Measurements from ENCODE around the gene LMNB1.
"Not testable (repeated sequence)": the region's sequence is repeated elsewhere in the genome, so short reads cannot be mapped to it uniquely, and the experiment has no call there.

The LMNB1 gene

DNA sequence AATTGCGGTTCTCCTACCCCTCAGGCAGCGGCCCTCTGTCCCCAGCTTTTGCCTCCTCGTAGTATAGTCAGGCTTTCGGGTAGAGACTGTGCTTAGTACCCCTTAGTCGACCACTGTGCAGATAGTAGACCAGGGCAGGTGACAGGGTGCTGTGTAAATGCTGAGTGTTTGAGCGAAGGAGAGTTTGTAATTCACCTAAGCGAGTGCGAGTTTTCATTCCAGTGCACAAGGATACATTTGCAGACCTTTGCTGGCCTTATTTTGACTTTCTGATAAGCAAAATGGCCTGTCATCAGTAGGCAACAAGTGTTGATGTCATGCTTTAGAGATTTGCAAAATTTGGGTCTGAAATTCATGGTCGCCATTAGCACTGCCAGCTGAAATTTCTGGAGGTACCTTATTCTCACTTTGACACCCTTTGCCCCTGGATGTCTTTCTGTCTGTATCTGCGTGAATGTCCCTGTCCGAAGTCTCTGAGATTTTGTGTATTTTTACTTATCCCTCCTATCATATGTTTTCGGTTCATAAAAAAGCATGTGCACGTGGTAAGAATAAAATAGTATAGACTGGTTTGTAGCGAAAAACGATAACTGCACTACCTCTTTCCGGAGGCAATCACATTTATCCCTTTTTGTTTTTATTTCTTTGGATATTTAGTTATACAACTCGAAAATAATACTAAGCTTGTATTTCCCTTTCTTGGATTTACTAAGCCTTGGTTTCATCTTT, 1.9 kb downstream of the LMNB1 start:
- DNase-seq: no peak

- peak; percentile 82 for DNase-seq
Observed at GRCh38 chr5:126780165-126780827, 3.4 kb downstream of the LMNB1 start.

DNA sequence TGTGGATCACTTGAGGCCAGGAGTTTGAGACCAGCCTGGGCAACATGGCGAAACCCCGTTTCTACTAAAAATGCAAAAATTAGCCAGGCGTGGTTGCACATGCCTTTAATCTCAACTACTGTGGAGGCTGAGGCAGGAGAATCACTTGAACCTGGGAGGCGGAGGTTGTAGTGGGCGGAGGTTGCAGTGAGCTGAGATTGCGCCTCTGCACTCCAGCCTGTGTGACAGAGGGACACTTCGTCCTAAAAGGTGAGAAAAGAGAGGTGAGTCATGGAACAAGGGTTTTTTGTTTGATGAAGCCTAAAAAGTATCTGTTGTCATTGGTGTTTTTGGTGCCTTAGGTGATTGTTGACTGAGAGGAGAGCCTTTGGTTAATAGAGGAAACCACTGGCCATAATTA, 11.5 kb downstream of the LMNB1 start:
- DNase-seq: not testable (repeated sequence)

DNA sequence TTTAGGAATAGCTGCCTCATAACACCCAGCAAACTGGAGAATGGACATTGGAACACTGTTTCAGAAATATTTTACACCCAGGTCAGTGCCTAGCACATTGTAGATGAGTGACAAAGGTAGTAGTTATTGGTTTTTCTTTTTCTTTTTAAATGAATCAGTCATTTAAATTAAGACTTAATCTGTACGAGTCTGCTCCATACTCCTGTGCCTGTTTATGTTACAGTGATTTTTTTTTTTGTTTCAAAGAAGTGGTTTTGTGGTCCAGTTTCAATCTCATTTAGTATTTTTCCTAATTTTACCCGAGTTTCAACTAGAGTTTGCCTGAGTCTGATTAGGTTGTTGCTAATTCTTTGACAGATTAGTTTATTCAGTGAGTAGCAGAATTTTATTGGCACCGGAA, 16.2 kb downstream of the LMNB1 start:
- DNase-seq: no peak

DNA sequence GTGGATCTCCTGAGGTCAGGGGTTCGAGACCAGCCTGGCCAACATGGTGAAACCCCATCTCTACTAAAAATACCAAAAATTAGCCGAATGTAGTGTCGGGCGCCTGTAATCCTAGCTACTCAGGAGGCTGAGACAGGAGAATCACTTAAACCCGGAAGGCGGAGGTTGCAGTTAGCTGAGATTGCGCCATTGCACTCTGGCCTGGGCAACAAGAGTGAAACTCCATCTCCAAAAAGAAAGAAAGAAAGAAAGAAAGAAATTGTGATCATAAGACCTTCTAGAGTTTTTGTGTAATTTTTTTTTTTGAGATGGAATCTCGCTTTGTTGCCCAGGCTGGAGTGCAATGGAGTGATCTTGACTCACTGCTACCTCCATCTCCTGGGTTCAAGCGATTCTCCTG, 16.7 kb downstream of the LMNB1 start:
- DNase-seq: not testable (repeated sequence)

GRCh38 chr5:126794157-126794828, 17.4 kb downstream of the LMNB1 start:
- DNase-seq: no peak

- no peak for DNase-seq
Observed at GRCh38 chr5:126799780-126800179, 22.8 kb downstream of the LMNB1 start.

GRCh38 chr5:126801174-126801991, 24.4 kb downstream of the LMNB1 start:
- no peak for DNase-seq

- DNase-seq: peak; percentile 51
Observed at GRCh38 chr5:126801992-126802294, 25.0 kb downstream of the LMNB1 start.

- no peak for DNase-seq
Observed at GRCh38 chr5:126805063-126805462, 28.1 kb downstream of the LMNB1 start.

DNA sequence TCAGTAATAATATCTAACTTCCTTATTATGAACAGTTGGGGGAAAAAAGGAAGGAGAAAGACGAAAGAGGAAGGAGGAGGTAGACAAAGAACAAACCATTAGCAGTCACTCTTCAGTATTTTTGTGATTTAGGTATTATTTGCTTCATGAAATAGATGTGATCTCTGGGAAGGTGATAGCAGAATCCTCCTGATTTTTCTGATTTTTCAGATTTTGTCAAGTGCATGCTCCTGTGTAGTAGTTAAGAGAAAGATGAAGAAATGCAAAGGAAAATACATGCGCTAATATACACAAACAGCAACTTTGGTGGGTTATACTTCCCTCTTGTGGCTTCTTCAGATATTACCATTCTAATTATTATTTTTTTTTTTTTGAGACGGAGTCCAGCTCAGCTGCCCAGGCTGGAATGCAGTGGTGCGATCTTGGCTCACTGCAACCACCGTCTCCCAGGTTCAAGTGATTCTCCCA, 31.6 kb downstream of the LMNB1 start:
- peak; percentile 79 for DNase-seq

- peak; percentile 18 for DNase-seq
Observed at GRCh38 chr5:126809916-126810315, 33.0 kb downstream of the LMNB1 start.

GRCh38 chr5:126810596-126811380, 33.9 kb downstream of the LMNB1 start:
- no peak for DNase-seq

- DNase-seq: no peak
Observed at GRCh38 chr5:126811515-126812198, 34.7 kb downstream of the LMNB1 start.

- no peak for DNase-seq
Observed at GRCh38 chr5:126812199-126812570, 35.2 kb downstream of the LMNB1 start.

GRCh38 chr5:126813799-126814198, 36.9 kb downstream of the LMNB1 start:
- not testable (repeated sequence) for DNase-seq

- DNase-seq: no peak
Observed at GRCh38 chr5:126814721-126815404, 37.9 kb downstream of the LMNB1 start.

DNA sequence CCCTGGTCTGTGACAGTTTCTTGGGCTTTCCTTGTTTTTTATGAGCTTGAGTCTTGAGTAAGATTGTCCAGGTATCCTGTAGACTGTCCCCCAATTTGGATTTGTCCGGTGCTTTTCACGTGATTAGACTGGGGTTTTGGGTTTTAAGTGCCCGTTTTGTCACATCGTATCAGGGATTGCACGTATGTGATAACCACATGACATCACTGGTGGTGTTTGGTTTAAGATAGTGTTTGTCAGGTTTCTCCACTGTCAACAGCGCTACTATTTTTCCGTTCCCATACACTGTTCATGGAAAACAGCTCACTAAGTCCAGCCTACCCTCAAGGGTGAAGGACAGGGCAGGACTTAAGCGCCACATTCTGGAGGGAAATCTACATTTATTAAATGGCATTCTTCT, 39.7 kb downstream of the LMNB1 start:
- no peak for DNase-seq

DNA sequence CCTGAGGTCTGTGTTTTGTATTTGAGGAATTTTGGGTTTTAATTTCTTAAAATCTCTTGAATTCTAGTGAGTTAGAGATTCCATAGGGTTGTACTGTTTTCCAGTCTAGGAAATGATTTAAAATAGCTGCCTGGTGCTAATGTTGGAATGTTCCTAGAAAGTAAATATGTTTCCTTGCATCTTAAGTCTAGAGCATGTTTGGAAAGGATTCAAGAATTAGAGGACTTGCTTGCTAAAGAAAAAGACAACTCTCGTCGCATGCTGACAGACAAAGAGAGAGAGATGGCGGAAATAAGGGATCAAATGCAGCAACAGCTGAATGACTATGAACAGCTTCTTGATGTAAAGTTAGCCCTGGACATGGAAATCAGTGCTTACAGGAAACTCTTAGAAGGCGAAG, 41.8 kb downstream of the LMNB1 start:
- no peak for DNase-seq

DNA sequence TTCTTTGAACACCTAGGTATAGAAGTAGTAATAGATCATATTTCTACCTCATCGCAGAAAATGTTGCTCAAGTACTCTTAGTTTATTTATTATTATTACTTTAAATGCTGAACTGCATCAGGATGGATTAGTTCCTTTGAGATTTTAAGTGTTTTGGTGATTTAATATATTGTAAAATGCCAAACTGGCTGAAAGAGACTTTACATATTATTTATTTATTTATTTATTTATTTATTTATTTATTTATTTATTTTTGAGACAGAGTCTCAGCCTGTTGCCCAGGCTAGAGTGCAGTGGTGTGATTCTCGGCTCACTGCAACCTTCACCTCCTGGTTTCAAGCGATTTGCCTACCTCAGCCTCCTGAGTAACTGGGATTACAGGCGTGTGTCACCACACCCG, 42.3 kb downstream of the LMNB1 start:
- DNase-seq: no peak

DNA sequence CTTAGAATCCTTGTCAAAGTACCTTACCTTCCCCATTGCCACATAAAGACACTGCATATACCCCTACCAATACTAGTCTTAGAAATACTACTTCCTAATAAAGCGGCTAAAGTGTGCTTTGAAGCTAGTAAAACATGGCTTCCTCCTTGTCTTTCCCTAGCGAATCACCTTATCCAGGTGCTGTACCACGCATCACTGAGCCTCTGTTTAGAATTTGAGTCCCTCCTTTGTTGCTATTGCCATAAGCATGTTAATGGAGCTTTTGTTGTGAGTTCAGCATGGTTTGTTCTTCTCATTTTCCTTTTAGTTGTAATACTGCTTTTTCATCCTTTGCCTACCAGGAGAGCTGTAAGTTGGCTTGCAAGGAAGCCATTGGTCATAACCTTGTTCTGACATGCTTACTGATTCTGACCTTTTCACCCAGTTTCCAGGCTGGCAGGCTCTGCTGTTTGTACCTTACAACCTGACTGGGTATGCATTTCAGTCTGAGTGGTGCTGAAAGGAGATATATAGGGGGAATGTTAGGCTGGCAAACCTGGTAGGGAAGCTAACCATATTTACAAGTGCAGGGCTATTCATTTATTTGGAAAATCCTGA, 49.8 kb downstream of the LMNB1 start:
- no peak for DNase-seq

Data from eye (tissue), 1 donor.